ENCODE measurements around the gene SLX4IP. TPM values are rescaled to one million over a fixed set of nuclear protein-coding genes. Genes with fewer than 3 reads are reported as not detected.

SLX4IP gene
- total RNA-seq, 1 donor from 2014 or later: 2.2 TPM

DNA sequence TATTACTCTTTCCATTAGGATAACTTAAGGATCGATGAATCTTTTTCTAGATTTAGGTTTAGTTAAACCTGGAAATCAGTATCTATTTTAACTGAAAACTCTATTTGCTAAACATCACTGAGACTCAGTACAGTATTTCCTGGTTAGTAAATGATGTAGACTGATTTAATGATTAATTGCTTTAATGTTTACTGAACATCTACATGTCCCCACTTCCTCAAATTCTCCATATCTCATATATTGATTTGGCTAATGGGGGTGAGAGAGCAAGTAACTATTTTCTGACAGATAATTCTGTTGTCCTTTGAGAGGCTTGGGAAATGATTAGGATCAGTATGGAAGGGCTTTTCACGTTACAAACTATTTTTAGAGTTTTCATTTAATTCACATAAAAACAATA lies 11.4 kb upstream of the SLX4IP start:
- no peak for ATAC-seq
- intact Hi-C loops (cut with micrococcal nuclease): no loop called here
- no peak for DNase-seq

DNA sequence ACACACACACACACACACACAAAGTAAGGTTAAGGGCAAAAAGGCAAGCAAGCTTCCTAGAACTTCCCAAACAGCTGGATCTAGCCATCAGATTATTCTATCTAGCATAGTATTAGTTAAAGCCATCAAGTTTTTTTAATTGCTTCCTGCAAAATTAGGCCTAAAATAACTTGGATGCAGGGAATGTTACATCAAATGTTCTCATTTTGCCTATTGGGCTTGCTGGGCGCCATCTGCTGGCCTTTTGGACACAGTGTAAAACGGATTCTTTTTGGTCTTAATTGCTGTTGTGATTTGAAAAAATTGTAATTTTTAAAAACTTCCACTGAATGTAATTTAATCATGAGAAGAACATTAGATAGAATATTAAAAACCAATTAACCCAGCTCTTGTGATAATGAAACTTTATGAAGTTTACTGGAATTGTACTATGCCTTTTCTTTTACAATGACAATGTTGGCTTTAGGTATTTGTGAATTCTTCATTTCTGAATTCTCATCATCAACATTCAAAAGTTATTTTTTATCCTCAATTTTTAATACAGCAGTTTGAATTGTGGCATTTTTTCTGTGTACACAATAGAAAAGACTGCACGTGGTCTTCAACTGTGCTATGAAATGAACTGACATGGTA lies 7.9 kb upstream of the SLX4IP start:
- ATAC-seq (peak; percentile 53), DNase-seq (peak; percentile 70)
- intact Hi-C loops (cut with micrococcal nuclease): no loop called here

DNA sequence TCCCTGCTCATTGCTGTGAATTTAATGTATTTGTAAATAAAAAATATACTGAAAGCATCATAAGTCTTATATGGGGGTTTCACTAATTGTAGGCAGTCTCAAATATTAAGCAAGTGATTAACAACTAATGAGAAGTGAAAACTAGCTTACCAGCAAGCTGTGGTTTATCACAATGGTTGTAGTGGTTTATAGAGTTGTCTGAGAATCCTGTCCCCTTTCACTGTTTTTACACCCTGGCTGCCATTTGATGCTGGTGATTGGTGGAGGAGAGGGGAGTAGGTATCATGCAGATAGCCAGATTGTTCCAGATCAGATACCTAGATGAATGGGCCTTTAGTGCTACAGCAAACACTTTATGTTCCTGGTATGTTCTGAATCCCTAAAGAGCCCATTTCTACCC lies 7.1 kb upstream of the SLX4IP start:
- no peak for ATAC-seq
- DNase-seq: no peak
- intact Hi-C loops (cut with micrococcal nuclease): no loop called here

DNA sequence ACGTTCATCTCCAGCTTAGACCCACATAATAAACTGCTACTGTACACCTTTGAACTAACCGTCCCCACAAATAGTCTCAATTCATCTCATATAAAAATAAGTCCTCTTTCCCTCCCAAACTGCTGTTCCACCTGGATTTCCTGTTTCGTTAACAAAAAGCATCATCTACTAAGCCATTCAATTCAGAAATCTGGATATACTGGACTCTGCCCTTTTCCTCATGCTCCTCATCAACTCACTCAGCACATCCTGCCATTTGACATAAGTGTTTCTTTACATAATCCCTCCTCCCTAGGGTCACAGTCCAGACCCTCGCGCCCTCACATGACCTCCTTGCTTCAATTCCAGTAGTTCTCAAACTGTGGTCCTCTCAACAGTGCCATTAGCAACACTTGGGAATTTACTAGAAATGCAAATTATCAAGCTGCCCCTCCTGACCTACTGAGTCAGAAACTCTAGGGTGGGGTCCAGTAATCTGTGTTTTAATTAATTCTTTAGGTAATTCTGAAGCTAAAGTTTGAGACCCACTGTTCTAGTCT lies 5.6 kb upstream of the SLX4IP start:
- DNase-seq (no peak), ATAC-seq (no peak)
- intact Hi-C loops (cut with micrococcal nuclease): no loop called here

DNA sequence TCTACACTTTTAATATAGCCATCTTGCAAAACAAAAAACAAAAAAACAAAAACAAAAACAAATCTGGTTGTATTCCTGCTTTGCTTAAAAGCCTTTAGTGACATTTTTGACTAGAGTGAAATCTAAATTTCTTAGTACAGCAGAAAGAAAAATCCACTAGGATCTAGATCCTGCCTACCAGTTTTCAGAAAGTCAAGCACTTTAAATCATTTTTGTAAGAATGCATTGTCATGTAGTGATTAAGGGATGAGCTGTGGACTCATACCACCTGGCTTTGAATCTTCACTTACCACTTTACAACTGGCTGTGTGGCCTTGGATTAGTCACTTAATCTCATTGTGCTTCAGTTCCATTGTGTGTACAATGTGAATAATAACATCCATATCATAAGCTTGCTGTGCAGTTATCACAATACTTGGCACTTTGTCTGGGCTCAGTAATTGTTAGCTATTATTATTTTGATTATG lies 5.1 kb upstream of the SLX4IP start:
- DNase-seq (no peak), ATAC-seq (no peak)
- intact Hi-C loops (cut with micrococcal nuclease): no loop called here

DNA sequence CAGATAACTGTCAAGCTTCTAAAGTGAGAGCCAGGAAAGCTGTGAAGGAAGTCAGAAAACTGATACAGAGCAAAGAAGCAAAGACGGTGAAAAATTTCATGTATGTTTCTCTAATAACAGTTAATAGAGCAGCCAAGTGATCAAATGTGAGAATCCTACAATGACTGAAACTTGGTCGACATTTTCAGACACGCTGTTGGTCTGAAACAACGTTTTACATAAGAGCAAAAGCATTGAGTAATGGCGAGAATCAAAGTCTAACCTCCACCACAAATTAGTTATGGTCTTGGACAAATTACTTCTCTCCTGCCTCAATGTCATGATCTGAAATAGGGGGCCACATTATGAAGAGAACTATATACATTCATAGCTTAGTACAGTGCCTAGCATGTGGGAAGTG lies 4.4 kb upstream of the SLX4IP start:
- intact Hi-C loops (cut with micrococcal nuclease): no loop called here
- ATAC-seq (no peak), DNase-seq (no peak)

DNA sequence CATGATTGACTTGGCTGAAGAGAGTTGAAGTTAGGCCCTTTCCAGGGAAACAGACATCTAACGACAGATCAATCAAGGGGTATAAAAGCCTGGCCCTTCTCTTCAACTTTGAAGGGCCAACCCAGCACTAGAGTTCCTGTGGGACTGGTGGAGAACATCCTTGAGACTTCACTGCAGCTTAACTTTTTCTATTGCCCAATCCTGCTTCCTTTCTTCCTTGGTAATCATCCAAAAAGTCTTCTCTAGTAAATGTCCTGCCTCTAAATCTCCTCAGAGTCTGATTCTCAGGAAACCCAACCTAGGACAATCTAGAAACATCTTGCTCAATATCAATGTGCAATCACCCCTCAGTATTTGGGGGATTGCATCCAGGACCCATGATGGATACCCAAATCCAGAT lies 3.0 kb upstream of the SLX4IP start:
- DNase-seq (no peak), ATAC-seq (no peak)
- intact Hi-C loops (cut with micrococcal nuclease): no loop called here

DNA sequence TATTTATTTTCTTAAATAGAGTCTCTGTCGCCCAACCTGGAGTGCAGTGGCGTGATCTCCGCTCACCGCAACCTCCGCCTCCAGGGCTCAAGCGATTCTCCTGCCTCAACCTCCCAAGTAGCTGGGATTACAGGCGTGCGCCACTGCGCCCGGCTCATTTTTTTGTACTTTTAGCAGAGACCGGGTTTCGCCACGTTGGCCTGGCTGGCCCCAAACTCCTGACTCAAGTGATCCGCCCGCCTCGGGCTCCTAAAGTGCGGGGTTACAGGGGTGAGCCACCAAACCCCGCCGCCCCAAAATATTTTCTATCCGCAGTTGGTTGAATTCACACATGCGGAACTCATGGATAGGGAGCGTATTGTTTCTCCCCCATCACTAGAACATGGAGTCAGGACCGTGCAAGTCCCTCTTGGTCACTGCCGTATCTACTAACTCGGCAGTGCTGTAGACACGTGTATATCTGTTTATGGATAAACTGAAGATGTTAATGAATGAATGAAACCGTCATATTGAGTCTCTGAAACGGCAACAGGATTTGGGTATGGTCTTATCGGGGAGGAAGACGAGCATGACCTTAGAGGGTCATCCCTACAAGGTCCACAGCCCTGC lies 2.0 kb upstream of the SLX4IP start:
- peak; percentile 35 for DNase-seq
- ATAC-seq: no peak
- intact Hi-C loops (cut with micrococcal nuclease): no loop called here

DNA sequence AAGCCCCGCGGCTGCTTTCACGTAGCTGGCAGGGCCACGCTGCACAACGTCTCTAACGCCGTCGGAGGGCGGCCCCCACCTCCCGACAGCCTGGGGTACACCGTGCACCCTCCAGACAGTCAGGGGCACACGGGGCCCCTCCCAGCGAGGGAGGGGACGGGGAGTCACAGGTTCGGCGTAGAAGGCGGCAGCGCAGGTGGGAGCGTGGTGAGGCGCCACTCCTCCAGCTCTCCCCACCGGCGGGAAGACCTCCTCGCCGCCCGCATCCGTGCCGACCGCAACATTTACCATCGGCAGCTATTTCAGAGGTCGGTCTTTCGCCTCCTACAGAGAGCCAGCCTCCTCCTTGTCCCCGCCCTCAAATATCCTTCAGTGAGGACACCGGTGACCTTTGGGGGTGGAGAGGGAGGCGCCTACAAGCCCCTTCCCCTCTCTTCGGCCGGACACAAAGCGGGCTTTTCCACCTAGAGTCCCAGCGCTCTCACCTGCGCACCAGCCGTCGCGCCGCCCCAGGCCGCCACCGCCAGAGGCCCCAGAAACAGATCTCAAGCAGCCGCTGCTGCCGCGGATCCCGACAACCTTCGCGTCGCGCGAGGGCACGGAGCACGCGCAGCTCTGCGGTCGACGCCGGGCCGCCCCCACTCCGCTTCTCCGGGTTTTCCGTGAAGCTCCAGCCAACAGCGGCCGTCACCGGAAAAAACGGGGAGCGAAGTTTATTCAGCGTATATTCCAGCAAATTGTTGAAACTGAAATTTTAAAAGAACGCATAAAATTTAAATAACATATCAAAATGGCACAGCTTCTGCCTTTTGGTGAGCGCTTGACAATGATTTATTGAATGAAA lies 1.3 kb upstream of the SLX4IP start, which contains the start of gene MKKS:
MKKS (minus strand) TSS at position 600 of the 844 bp plus-strand sequence. CDS start 20,708 bp downstream, outside the sequence.
- intact Hi-C loops (cut with micrococcal nuclease): no loop called here
- ATAC-seq (peak; percentile 89), DNase-seq (peak; percentile 95)

DNA sequence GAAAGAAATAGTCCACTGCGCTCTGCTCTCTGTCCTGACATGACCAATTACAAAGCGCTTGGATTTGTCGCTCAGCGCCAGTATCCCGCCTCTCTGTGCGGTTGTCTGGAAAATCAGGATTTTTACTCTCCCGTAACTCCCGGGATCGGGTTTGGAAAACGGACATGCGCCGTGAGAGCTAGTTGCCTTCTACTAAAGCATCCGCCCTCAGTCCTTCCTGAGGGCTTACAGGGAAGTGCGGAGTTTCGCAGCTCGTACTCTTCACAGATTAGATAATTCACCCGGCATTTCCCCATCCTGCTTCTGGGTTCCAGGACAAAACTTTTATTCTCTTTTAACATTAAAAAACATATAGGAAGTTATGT lies 656 bp upstream of the SLX4IP start:
- intact Hi-C loops (cut with micrococcal nuclease): no loop called here

DNA sequence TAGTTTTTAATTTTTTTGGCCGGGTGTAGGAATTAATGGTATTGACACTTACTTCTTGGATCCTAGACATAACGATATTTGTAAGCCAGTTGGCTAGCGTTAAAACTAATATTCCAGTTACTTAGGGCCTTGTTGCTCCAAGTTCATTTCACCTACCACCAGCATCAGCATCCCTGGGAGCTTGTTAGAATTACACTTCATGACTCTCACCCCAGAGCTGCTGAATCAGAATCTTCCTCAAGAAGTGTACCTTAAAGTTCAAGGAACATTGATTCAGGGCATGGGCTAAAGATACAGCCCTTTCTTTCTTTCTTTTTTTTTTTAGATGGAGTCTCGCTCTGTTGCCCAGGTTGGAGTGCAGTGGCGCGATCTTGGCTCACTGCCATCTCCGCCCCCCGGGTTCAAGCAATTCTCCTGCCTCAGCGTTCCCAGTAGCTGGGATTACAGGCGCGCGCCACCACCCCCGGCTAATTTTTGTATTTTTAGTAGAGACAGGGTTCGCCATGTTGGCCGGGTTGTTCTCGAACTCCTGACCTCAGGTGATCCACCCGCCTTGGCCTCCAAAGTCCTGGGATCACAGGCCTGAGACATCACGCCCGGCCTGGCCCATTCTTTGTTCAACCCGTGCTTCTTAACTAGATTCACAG lies 1.1 kb downstream of the SLX4IP start:
- DNase-seq: no peak
- intact Hi-C loops (cut with micrococcal nuclease): no loop called here
- no peak for ATAC-seq

More for the DNA sequence above, 656 bp upstream of the SLX4IP start:
- ATAC-seq (peak; percentile 93), DNase-seq (peak; percentile 88)

DNA sequence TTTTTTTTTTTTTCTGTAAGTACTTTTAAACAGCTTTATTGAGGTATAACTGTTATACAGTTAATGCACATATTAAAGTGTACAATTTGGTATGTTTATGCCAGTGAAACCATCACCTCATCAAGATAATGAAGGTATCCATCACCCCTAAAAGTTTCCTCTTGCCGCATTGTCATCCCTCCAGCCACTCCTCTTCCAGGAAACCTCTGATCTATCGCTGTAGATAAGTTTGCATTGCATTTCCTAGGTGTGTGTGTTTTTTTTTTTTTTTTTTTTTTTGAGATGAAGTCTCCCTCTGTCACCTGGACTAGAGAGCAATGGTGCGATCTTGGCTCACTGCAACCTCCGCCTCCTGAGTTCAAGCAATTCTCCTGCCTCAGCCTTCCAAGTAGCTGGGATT lies 3.1 kb downstream of the SLX4IP start:
- intact Hi-C loops (cut with micrococcal nuclease): no loop called here
- DNase-seq (no peak), ATAC-seq (no peak)

DNA sequence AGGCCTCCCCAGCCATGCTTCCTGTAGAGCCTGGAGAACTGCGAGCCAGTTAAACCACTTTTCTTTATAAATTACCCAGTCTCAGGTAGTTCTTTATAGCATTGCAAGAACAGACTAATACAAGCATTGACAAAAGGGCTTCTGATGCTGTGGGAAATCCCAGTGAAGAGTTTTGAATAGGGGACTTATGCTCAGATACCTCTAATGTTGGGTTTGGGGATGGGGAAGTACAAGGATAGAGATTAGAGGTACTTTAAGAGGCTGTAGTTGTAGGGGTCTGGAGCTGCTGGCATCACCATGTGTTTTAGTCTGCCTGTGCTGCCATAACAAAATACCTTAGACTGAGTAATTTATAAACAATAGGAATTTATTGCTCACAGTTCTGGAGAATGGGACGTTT lies 8.8 kb downstream of the SLX4IP start:
- intact Hi-C loops (cut with micrococcal nuclease): no loop called here
- ATAC-seq (no peak), DNase-seq (no peak)

DNA sequence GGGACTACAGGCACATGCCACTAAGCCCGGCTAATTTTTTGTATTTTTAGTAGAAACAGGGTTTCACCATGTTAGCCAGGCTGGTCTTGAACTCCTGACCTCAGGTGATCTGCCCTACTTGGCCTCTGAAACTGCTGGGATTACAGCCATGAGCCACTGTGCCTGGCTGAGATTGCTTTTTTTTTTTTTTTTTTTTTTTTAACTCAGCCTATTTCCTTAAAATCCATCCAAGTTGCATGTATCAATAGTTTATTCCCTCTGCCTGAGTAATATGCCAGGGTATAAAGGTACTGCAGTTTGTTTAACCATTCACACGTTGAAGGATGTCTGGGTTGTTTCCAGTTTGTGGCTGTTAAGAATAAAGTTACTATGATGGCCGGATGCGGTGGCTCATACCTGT lies 10.7 kb downstream of the SLX4IP start:
- intact Hi-C loops (cut with micrococcal nuclease): no loop called here
- DNase-seq (no peak), ATAC-seq (no peak)

DNA sequence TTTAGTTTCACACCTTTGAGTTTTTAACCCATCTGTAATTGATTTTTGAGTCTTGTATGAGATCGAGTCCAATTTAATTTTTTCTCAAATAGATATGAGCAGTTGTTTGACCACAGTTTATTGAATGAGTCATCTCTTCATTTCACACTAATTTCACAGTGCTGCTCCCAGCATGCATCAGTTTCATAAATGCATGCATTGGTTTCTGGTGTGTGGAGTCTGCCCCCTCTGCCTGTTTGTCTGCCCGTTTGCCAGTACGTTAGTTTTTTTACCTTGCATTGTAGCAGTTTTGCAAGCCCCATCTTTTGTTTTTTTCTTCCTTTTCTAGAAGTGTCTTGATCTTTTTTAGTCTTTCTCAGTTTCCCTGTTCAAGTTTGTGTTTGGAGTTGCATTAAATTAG lies 11.9 kb downstream of the SLX4IP start:
- DNase-seq: no peak
- no peak for ATAC-seq
- intact Hi-C loops (cut with micrococcal nuclease): no loop called here

DNA sequence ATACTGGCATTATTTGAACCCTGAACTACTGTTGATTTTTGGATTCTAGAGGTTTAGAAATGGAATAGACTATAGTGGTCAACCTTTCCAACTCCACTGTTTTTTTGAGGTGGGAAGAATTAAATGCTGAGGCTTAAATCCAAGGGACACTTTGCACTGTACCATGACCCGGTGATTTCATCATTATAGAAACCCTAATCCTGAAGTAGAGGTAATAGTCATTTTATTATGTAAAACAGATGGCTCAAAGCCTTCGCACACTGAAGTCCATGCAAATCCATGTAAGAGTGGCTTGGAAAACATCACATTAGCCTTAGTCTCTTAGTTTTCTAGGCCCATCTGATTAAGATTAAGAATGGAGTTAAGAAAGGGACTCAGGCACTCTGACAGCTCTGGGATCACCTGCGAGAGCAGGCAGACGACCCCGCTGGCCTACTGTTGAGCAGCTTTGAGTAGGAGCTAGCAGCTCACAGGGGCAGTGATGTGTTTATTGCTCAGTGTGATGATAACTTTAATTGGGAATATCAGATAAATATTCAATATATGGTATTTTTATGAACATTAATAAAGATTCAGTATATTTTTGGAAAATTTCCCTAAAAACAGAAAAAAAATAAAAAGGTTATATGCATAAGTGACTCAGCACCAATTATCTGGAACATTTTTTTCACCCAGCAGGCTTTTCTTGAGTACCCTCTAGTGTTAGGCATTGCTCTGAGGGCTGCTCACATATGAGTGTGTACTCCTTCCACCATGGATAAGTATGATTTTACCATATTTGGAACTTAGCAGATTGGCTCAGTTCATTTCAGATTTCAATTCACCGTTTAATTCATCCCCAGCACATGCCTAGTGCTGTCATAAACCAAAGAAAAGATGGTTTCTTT lies 13.4 kb downstream of the SLX4IP start:
- DNase-seq: no peak
- no peak for ATAC-seq
- intact Hi-C loops (cut with micrococcal nuclease): no loop called here

DNA sequence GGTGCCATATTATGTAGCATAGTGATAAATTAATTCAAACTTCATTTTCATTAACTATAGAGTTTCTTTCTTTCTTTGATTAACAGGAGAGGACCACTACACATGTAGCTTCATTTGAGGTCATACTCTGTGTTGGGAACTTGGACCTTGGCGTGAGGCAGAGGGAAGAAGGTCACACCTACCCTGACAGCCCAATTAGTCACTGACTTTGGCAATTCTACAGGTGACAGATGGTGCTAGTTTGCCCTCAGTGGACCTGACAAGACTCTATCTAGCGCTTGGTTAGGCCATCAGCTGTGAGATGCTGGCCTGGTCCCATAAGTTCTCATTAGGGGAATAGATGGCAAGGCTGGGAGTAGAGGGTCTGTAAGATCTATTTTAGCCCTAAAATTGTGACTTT lies 14.2 kb downstream of the SLX4IP start:
- intact Hi-C loops (cut with micrococcal nuclease): no loop called here
- no peak for DNase-seq
- no peak for ATAC-seq

DNA sequence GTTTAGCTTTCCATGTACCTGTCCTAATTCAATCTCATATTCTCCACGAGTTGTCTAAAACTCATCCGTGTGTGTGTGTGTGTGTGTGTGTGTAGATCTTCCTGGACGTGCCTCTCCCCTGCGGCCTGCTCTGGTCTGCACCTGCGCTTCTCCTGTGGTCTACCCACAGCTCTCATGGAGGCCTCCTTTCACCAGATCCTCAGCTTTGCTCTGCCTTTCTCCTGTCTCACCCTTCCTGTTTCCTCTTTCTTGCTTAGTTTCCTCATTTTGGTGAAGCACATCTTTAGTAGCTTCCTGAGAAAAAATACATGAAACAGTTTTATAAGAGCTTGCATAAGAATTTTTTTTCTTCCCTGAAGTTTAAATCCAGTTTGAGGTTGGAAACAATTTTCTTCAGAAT lies 18.1 kb downstream of the SLX4IP start:
- ATAC-seq: peak; percentile 61
- intact Hi-C loops (cut with micrococcal nuclease): no loop called here
- DNase-seq: no peak

Measured in left ventricle myocardium superior (tissue), 1 donor.